ENCODE measurements around the gene CADPS.

The CADPS gene

DNA sequence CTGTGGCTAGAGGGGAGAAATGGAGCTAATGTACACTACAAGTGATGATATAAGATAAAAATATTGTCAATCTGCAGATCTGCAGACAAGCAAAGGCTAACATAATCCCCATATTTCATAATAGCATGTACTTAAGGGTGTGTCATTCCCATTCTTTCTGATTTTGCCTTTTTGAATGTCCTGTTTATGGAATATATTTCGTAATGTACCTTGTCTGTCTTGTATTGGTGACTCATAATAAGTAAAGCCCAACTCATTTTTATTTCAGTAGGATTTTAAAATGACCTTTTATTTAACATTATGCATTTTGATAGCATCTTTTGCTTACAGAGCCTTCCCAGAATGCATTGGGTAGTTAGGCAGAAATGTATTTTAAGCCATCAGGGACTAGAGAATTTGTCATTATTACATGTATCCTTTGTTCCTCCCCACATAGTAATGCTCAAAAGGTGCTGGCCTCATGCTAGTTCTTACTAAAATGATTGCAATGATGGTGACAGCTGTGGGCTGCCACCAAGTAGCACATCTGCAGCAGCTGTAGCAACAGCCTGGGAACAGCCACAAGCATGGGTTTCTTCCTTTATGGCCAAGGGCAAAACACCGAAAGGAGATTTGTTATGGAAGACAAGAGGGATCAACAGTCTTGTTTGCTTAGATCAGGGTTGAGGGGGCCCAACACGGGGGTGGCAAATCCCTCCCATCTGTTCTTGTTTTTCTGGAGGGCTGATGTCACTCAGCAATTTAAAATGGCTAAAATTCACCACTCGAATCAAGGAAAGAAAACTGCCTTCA lies 188.5 kb downstream of the CADPS start:
- no peak for DNase-seq (ENCODE audit: low spot score)

DNA sequence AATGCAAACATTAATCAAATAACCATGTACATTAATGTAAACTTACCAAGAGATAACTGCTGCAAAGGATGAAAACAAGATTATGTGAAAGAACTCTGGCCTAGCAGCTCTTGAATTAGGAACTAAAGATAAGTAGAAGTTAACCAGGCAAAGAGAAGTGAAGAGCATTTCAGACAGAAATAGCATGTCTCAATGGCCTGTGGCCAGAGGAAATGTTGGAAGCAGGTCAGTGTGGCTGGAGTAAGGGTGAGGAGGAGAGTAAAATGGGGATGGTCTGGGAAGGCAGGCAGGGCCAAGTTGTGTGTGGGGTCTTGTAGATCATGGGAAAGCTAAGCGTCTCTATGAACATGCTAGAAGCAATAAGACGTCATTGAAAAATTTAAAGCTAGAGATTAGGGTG lies 192.4 kb downstream of the CADPS start:
- DNase-seq (ENCODE audit: low spot score), result no peak

DNA sequence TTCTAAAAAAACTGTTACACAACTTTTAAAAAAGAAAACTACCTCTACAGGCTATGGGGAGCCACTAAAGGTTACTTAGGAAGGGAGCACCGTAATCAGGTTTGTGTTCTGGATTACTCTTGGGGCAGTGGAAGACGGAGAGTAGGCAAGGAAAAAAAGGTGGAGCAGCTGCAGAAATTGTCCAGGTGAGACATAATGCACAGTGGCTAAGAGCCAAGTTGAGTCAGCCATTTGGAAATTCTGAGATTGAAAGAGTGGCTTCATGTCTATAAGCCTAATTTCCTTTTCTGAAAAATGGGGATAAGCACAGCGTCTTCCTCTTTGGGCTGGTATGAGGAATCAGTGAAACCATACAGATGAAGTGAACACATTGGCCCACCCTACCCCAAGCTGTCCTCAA lies 195.2 kb downstream of the CADPS start:
- DNase-seq (ENCODE audit: low spot score), result no peak

DNA sequence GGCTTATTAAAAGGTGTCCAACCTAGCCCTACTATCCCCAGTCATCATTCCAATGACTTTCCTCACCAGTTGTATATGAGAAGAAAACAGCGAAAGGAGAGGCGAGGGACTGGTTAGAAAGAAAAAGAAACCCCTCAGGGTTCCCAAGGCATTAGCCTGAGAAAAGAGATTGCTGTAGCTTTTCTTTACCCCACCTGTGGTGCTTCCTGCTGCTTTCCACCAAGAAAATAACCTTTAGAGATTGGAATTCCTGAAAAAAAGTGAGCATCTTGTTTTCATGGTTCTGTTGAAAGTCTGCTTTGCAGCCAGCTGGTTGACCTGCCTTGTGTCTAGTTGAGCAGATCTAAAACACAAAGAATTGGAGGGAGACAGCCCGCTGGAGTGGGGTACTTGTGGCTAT lies 196.4 kb downstream of the CADPS start:
- no peak for DNase-seq (ENCODE audit: low spot score)

DNA sequence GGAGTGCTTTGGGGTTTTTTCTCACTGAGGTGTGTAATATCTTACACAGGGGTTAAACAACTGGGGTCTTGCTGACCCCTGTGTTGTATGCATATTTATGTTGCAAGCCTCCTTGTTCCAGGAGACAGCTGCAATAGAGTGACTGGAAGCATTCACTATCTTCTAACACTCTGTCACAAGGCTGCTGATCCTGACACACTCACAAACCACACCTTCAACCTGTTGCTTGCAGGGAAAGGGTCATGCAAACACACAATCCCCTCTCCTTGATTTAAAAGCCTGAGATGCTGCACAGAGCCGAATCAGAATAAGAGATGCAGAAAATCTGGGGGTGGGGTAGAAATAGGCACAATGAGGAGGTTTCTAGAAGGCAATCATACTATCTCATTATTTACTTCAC lies 197.3 kb downstream of the CADPS start:
- no peak for DNase-seq (ENCODE audit: low spot score)

DNA sequence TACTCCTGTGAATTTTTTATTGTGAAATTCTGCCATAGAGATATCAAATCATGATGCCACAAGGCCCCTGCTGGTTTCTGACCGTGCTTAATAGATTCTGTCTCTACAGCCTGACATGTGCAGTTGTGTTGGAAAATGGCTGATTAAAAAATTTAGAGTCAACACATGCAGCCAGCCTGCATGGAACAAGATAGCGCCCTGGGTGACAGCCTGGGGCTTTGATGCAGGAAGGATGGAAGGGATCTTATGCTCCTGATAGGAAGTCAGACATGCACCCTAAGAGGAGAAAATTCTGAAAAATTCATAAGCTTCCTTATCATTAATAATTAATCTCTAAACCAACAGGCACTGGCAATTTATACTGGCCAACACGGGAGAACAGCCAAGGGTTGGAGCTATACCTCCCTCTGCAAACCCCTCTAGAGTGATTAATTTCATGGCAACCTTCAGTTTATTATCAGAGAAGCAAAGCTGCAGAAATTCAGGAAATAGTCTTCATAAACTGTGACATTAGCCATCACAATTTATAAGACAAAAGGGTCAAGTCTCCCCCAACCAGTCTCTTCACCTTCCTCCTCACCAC lies 198.4 kb downstream of the CADPS start:
- DNase-seq (ENCODE audit: low spot score), result no peak

DNA sequence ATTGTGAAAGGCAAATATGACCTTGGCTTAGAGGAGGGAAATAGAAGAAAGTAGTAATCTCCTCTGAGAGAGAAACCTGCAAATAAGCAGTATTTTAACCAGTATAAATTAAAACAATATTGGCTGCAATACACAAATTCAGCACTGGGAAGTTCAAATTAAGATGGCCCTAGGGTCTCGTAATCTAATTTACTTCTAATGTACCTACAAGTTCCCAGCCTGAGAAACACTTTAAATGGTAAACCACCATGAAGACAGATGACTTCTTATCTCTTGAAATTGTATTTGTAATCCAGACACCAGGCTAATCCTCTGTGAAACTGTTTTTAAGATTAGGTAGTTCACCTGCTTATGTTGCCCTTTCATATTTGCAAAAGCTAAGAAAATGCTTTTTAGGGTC lies 199.7 kb downstream of the CADPS start:
- DNase-seq (ENCODE audit: low spot score), result no peak

DNA sequence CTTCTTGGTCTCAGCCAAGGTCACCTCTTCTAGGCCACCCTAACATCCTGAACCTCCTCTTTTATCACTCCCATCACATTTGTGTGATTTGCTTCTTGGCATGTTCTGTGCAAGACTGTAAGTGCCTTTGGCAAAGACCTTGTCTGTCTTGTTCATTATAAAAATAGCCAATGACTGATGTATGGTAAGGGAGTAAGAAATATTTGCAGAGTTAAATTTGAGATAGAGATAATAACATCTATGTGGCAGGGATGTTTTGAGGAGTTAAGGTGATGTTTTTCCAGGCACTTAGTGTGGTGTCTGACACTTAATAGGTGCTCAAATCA lies 202.3 kb downstream of the CADPS start:
- DNase-seq (ENCODE audit: low spot score), result no peak

DNA sequence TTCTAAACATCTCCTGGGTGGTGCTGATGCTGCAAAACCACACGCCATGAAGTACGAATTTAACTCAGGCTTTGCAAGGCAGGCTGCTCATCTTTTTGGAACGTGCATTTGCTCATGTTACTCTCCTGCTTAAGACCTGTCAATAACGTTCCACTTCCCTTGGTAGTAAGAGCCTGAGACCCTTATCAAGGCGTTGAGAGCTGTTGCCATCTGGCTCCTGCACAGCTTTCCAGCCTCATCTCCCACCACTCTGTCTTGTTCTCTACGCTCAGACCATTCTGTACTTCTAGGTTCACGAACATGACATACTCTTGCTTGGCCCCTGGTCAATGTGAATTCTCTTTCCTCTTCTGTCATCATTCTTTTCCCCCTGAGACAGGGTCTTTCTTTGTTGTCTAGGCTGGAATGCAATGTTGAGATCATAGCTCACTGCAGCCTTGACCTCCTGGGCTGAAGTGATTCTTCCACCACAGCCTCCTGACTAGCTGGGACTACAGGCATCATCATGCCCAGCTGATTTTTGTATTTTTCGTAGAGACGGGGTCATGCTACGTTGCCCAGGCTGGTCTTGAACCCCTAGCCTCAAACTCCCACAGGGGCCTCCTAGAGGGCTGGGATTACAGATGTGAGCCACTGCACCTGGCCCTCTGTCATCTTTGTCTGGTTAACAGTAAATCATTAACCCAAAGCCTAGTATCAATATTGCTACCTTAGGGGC lies 202.8 kb downstream of the CADPS start:
- DNase-seq (ENCODE audit: low spot score), result no peak

DNA sequence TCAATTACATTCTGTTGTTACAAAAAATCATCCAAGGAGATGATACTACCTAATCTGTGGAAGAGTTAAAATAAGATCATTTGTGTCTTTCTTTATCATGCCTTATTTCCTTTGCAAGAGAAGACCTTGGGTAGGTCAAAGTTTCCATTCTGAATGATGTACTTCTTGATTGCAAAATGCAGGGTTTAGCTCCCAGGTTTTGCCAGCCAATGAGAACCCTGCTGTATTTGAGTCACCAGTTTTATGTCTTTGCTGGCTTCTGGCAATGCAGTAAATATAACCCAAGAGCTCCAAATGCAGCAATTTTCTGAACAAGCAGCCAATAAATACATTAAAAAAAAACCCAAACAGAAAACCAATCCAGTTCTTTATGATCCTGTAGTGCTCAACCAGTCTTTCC lies 204.9 kb downstream of the CADPS start:
- no peak for DNase-seq (ENCODE audit: low spot score)

DNA sequence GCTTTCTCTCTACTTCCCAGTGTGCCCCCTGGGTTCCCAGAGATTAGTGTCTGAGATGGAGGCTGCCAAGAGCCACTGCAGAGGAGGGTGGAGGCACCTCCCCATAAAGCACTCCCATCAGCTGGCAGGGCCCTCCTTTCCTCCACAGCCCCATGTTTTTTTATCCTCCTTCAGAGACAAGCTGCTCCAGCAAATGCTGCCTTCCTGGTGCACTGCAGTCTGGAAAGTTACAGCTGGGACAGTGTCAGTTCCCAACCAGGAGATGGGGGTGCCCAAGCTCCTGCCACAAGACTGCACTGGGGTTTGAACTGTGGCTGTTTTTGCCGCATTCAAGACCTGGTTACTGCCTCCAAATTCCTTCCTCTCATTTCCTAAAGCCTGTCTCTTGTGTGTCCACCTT lies 206.1 kb downstream of the CADPS start:
- no peak for DNase-seq (ENCODE audit: low spot score)

DNA sequence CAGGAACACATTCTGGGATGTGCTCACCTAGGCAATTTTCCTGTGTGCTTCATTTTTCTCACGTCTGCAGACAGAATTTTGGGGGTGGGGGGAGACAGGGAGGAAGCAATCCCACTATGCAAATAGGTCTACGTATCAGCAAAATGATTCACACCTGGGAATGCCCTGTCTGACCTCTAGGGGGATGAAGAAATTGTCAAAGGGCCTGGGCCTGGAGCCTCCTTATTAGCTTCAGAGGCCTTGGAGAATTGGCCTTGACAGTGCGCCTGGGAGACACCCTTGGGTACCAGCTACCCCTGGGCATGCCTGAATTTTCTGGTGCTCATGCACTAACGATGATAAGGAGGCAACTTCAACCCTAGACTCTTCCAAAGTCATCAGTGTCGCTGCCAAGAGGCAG lies 207.5 kb downstream of the CADPS start:
- no peak for DNase-seq (ENCODE audit: low spot score)

DNA sequence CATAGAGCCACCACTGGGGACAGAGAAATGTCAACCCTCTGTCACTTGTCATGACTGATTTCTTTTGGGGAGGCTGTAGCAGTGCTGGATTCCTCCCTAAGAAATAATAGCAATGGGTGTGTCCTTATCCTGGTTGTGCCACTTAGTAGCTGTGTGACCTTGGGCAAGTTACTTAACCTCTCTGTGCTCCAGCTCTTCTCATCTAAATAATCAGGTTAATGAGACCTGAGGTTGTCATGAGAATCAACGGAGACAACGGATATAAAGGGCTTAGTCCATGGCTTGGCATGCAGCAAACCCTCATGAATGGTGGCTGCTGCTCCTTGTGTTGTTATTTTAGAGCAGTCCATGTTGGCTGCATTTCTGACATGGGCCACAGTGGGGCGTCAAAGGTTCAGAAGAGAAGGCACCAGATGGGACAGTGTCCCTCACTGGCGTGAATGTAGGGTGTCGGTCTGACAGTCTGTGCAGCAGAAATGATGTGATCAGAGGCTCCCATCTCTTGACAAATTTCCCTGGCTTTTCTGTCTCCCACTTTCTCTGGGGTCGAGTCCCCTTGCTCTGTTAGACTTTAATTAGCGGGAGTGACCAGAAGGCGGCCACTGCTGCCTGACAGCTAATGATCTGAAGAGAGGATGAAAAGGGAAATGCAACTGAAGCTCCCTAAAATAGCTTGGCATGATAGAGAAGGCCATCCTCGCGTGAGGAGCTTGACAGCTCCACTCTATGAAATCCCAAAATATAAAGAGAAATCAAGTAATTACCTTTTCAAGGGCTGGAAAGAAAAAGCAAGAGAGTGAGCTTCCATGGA lies 209.4 kb downstream of the CADPS start:
- DNase-seq (ENCODE audit: low spot score), result no peak

DNA sequence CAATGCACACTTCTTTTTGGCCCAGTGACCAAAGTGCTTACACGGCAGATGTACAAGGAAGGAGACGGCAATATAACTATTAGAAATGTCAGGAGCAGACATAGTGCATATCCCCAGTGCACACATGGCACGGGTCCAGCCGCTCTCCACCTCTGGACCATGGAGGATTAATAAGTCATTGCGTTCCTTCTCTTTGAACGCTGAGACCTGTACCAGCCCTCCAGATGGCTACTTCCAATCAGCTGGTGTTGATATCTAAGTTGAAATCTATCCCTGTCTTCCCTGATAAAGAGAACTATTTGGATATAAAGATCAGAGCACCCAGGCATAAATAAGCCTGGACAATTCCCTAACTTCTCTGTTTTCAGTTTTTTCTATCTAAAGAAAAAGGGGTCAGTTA lies 212.5 kb downstream of the CADPS start:
- DNase-seq (ENCODE audit: low spot score), result no peak

DNA sequence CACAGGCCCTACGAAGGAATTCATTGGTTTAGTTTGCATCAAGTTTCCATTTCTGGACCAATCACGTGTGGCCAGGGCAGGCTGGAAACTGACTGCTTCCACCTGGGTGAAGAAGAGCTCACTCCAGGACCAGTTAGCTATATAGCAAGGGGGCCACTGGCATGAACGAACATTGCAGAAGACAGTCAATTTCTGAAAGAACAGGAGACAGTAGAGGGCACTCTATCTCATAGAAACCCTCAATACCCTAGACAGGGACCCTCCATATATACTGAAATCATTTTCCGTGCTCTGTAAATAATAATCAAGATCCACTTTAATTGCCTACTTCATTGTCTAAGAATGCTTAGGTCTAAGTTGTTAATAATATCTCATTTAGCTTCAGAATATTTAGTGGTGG lies 215.6 kb downstream of the CADPS start:
- DNase-seq (ENCODE audit: low spot score), result no peak

DNA sequence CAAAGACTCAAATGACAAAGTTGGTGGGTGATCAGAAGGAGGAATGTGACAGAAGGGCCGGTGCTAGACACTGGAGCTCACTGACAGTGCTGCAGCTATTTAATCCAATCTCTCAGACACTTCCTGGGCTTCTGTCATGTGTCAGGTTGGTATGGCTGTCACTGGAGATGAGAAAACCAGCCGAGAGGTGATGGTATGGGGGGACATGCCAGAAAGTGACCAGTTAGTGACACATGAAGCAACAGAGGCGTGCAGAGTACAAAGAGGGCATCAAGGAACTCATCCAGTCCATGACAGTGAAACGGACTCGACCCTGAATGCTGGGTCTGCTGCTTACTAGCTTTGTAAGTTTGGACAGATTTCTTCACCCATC lies 219.5 kb downstream of the CADPS start:
- no peak for DNase-seq (ENCODE audit: low spot score)

DNA sequence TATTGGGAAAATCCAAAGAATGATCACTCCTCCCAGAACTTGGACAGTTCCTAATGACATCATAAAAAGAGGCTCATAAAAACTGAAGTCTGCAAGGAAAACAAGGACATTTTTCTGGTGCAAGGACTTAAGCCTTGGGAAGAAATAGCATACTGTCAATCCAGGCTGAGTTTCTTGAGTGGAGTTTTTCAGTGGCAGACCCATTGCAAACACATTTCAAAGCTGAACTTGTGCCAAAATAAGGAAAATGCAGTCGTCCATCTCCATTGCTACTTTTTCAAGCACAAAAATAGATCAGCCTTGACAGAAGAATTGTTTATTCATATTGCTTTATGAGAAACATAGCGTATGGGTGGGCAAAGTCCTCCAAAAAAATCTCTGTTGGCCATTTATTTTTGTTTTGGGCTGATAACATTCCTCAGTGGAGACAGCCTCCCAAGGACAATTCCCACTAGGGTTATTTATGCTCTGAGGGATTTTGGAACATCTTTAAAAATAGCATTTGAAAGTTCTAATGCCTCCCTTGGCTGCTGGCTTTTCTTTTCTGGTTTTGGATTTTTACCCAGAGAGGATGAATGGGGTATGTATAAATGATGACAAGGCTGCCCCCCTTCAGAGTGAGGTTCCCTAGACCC lies 220.0 kb downstream of the CADPS start:
- DNase-seq (ENCODE audit: low spot score), result no peak

DNA sequence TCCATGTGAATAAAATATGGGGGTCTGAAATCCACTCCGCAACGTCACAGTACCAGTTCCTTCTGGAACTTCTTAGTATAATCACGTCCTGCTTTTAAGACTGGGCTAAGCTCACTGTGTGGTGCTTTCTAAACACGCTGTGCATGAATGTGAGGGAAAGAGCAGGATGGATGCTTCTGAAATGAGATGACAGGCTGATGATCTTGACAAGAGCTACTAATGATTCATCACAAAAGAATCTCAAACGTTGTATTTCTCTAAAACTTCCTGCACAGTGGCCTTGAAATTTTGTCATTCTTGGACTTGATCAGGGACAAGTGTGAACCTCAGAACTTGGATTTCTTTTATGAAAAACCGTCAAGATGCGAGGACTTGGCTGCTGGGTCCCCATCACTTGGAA lies 221.4 kb downstream of the CADPS start:
- no peak for DNase-seq (ENCODE audit: low spot score)

DNA sequence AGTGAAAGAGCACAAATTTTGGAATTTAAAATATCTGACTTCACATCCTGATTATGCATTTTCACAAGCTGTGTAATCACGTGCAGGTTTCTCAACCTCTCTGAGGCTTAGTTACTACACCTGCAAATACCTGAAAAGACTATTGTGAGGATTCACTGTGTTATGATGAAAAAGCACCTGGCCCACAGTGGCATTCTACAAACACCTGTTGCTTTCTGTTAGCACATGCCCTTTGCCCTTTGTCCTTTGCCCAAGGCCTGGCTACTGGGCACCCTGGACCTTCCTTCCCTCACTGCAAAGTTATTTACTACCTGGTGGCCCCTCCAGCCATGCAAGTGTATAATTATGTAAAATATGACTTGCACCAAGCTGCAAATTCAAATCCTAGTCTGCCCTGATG lies 227.5 kb downstream of the CADPS start:
- no peak for DNase-seq (ENCODE audit: low spot score)

DNA sequence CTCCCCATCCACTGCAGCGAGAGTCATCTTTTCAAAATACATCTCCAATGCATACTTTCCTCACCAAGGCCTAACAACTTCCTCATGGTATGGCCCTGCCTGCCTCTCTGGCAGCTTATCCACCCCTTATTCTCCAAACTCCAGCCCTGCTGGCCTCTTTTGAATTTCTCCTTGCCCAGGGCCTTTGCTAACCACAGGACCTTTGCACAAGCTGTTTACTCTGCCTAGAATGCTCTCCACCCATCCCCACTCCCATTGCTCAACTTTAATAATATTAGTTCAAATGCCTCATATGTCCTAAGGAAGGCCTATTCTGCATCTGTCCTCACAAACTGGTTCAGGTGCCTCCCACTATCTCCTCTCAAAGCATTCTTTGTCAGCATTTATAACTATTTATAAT lies 230.7 kb downstream of the CADPS start:
- DNase-seq (ENCODE audit: low spot score), result no peak

DNA sequence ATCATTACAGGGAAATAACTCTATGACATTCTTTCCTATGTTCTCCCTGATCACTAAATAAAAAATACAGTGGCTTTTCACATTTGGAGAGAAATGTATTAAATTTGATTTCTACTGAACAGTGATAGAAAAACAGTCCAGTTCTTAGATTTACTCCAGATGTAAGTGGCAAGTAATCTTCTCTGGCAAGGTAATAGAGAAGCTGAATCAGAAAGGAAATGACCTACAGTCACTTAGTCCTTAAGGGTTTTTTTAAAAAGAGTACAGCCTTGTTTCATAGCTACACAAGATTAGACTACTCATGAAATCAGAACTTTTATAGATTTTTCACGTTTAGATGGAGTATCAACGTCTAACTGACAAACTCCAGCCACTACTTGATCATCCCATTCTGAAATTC lies 236.9 kb downstream of the CADPS start:
- no peak for DNase-seq (ENCODE audit: low spot score)

DNA sequence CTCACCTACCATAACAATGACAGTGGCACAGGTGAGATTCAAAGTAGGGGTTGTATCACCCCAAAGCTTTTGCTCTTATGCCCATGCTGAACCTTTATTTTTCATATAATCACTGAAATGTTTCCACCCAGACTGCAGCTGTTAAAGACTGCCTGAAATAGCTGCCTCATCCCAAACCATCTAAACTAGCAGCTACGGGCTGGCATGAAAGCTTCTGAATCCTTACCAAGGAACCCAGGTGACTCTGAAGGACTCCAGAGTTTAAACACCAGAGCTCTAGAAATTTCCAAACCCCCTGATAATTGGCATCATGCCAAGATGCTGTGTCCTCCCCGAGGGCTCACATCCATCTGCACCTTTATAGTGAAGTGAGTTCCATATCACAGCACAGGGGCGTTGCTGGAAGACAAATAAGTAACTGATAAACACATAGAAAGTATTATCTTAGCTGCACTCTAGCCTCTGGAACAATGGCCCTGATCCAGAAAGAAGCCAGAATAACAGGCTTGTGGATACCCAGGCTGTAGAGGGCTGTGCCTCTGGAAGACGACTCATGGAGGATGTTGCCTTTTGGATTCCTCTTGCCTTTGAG lies 238.9 kb downstream of the CADPS start:
- DNase-seq (ENCODE audit: low spot score), result no peak

Data from left forelimb (tissue), 1 donor.